Prostate gland (tissue), 2 donors: ENCODE data around the gene UBAC1.
"Not testable (repeated sequence)": the region's sequence is repeated elsewhere in the genome, so short reads cannot be mapped to it uniquely, and the experiment has no call there.

Source experiments
- CTCF ChIP-seq, 4 experiments: fragments of 200-600 bp in 2 of 4; fragments of 450-650 bp in 2 of 4; sonication (generic) in 2 of 4; IDR thresholded peaks; 1 replicate in 3 of 4; 2 replicates in 1 of 4; pipeline ENCODE4 v1.5.1; 2016 to 2019; ENCODE audit warnings: antibody characterized with exemption in 4 of 4, mild to moderate bottlenecking in 2 of 4, moderate library complexity in 2 of 4
- POLR2A ChIP-seq: fragments of 450-650 bp; IDR thresholded peaks from one replicate; pipeline ENCODE4 v1.6.1; 2016; ENCODE audit warnings: antibody characterized with exemption, mild to moderate bottlenecking
- POLR2AphosphoS5 ChIP-seq: sonication (generic); formaldehyde crosslinking; IDR thresholded peaks from one replicate; pipeline ENCODE4 v1.6.1; 2017; ENCODE audit warnings: antibody characterized with exemption

DNA sequence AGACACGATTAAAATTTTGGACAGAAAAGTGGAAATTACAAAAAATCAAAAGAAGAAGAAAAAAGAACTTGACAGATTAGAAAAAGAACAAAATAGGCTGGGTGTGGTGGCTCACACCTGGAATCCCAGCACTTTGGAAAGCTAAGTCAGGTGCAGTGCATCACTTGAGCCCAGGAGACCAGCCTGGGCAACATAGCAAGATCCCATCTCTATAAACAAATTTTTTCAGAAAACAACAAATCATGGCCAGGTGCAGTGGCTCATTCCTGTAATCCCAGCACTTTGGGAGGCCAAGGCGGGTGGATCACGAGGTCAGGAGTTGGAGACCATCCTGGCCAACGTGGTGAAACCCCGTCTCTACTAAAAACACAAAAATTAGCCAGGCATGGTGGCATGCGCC, 68.8 kb downstream of the UBAC1 start:
- not testable (repeated sequence) for TF ChIP-seq POLR2AphosphoS5; POLR2A; CTCF (IDR thresholded peaks at IDR 0.05)
